ENCODE results near the gene ZDHHC11. TPM values are rescaled to one million over a fixed set of nuclear protein-coding genes. Genes with fewer than 3 reads are reported as not detected.

ZDHHC11 gene
- polyA plus RNA-seq, 1 donor (not counting 4 experiments of a cell fraction or from before 2014, with no cell fraction given): 0.33 TPM

DNA sequence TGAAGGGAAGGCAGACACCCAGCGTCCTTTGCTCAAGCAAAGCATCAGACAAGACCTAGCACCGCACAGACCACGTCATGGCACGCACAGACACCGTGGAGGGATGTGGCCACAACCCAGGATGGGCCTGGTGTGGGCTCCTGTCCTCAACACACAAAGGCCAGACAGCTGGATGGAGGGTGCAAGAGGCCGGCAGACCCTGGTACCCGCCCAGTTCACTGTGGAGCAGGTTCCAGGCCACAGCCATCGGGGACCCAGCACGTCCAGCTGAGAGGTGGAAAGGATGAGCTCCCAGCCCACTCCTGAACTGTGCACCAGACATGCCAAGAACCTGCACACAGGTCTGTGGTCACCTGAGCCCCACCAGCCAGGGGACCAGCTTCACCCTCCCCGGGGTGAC lies 15.0 kb upstream of the ZDHHC11 start:
- no peak overlapping the region for H3K27ac ChIP-seq (ENCODE audit: control insufficient read depth, insufficient read depth, low read length)
- H3K36me3 ChIP-seq (ENCODE audit: control insufficient read depth in 2 of 2, extremely low read depth in 1 of 2, insufficient read depth in 2 of 2, low read length in 2 of 2): peaks cover 28 to 41% of the 10 kb centered on the region in 2 experiments
- H3K9ac ChIP-seq (ENCODE audit: control insufficient read depth, extremely low read depth, insufficient read depth, low read length): no peak overlapping the region
- no peak overlapping the region for H2AFZ ChIP-seq (ENCODE audit: control insufficient read depth, low read length)
- no peaks in the 10 kb centered on the region for H3K9me1 ChIP-seq (ENCODE audit: control insufficient read depth, extremely low read depth, insufficient read depth, low read length)
- H3K4me1 ChIP-seq (ENCODE audit: control insufficient read depth, extremely low read depth, insufficient read depth, low read length): peaks cover 7% of the 10 kb centered on the region
- dilution Hi-C loops (cut with MboI; ENCODE audit: extremely low pct_ligation_motif_present, low sequenced_read_pairs): no loop called here
- peaks cover 5% of the 10 kb centered on the region for H4K20me1 ChIP-seq (ENCODE audit: control insufficient read depth, extremely low read depth, insufficient read depth, low read length)
- H3K4me3 ChIP-seq (ENCODE audit: control insufficient read depth in 2 of 3, extremely low read depth in 1 of 3, insufficient read depth in 2 of 3, low read depth in 1 of 3, low read length in 3 of 3): no peak overlapping the region
- H3K4me2 ChIP-seq (ENCODE audit: control insufficient read depth, extremely low read depth, insufficient read depth, low read depth, low read length): no peak overlapping the region
- DNase-seq (ENCODE audit: low read depth, low spot score) (no peak), FAIRE-seq (no peak)
- TF ChIP-seq, protein P1, sequence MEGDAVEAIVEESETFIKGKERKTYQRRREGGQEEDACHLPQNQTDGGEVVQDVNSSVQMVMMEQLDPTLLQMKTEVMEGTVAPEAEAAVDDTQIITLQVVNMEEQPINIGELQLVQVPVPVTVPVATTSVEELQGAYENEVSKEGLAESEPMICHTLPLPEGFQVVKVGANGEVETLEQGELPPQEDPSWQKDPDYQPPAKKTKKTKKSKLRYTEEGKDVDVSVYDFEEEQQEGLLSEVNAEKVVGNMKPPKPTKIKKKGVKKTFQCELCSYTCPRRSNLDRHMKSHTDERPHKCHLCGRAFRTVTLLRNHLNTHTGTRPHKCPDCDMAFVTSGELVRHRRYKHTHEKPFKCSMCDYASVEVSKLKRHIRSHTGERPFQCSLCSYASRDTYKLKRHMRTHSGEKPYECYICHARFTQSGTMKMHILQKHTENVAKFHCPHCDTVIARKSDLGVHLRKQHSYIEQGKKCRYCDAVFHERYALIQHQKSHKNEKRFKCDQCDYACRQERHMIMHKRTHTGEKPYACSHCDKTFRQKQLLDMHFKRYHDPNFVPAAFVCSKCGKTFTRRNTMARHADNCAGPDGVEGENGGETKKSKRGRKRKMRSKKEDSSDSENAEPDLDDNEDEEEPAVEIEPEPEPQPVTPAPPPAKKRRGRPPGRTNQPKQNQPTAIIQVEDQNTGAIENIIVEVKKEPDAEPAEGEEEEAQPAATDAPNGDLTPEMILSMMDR (optimal IDR thresholded peaks at IDR 0.05 in 1 of 3, IDR thresholded peaks at IDR 0.05 in 1 of 3, conservative IDR thresholded peaks at IDR 0.05 in 1 of 3; ENCODE audit: extremely low read depth in 1 of 3, insufficient read depth in 2 of 3, low read length in 3 of 3): no peak
- TF ChIP-seq EZH2 (IDR thresholded peaks at IDR 0.05; ENCODE audit: low read length): no peak
- no peaks in the 10 kb centered on the region for H3K9me3 ChIP-seq (ENCODE audit: control insufficient read depth, low read depth, low read length)
- H3K79me2 ChIP-seq (ENCODE audit: control insufficient read depth, insufficient read depth, low read length): no peaks in the 10 kb centered on the region
- H3K27me3 ChIP-seq (ENCODE audit: control insufficient read depth, extremely low read depth, insufficient read depth, low read length): no peaks in the 10 kb centered on the region

DNA sequence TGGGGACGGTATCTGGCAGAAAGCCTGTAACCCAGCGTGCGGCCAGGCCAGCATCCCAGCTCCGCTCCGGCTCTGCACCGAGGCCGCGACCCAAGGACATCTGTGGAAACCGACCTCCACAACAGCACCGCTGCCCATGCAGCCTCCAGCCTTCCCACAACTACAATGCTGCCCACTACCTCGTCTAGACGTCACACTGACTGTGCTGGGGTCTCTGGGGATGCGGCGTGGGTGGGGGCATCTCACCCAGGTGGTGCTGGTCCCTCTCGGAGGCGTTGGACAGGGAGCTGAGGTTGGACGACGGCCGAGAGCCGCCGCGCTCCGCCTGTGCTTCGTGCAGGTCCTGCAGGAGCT lies 14.4 kb upstream of the ZDHHC11 start:
- TF ChIP-seq EZH2 (IDR thresholded peaks at IDR 0.05; ENCODE audit: low read length): no peak
- TF ChIP-seq, protein P1 (optimal IDR thresholded peaks at IDR 0.05 in 1 of 3, IDR thresholded peaks at IDR 0.05 in 1 of 3, conservative IDR thresholded peaks at IDR 0.05 in 1 of 3; ENCODE audit: extremely low read depth in 1 of 3, insufficient read depth in 2 of 3, low read length in 3 of 3): no peak
- Histone ChIP-seq H3K27me3 (ENCODE audit: control insufficient read depth, extremely low read depth, insufficient read depth, low read length) (no peaks in the 10 kb centered on the region), H4K20me1 (ENCODE audit: control insufficient read depth, extremely low read depth, insufficient read depth, low read length) (peaks cover 5% of the 10 kb centered on the region), H2AFZ (ENCODE audit: control insufficient read depth, low read length) (no peak overlapping the region), H3K9me3 (ENCODE audit: control insufficient read depth, low read depth, low read length) (no peaks in the 10 kb centered on the region), H3K9ac (ENCODE audit: control insufficient read depth, extremely low read depth, insufficient read depth, low read length) (no peak overlapping the region), H3K9me1 (ENCODE audit: control insufficient read depth, extremely low read depth, insufficient read depth, low read length) (no peaks in the 10 kb centered on the region), H3K4me2 (ENCODE audit: control insufficient read depth, extremely low read depth, insufficient read depth, low read depth, low read length) (no peak overlapping the region), H3K27ac (ENCODE audit: control insufficient read depth, insufficient read depth, low read length) (no peak overlapping the region), H3K4me3 (ENCODE audit: control insufficient read depth in 2 of 3, extremely low read depth in 1 of 3, insufficient read depth in 2 of 3, low read depth in 1 of 3, low read length in 3 of 3) (no peak overlapping the region), H3K79me2 (ENCODE audit: control insufficient read depth, insufficient read depth, low read length) (no peaks in the 10 kb centered on the region), H3K36me3 (ENCODE audit: control insufficient read depth in 2 of 2, extremely low read depth in 1 of 2, insufficient read depth in 2 of 2, low read length in 2 of 2) (peaks cover 26 to 36% of the 10 kb centered on the region in 2 experiments), H3K4me1 (ENCODE audit: control insufficient read depth, extremely low read depth, insufficient read depth, low read length) (peaks cover 7% of the 10 kb centered on the region)
- dilution Hi-C loops (cut with MboI; ENCODE audit: extremely low pct_ligation_motif_present, low sequenced_read_pairs): no loop called here
- FAIRE-seq (no peak), DNase-seq (ENCODE audit: low read depth, low spot score) (no peak)

Measured in keratinocyte (primary cell).